GM23338 (cell line): Measurements from ENCODE around the gene SMNDC1. TPM values are rescaled to one million over a fixed set of nuclear protein-coding genes. Genes with fewer than 3 reads are reported as not detected.
A peak's percentile ranks its signal among the peaks of the same experiment; 100 is the strongest.

Experiments
- ATAC-seq: fragments of 200-7000 bp; cut with Tn5 transposase; 3 replicates; pipeline ENCODE4 v1.9.1; 2020
- DNase-seq: peaks from one replicate; pipeline ENCODE4 v3.0.0-alpha.2; 2015; ENCODE audit warnings: low spot score
- H2AFZ ChIP-seq: fragments of 200-600 bp; sonication (generic); 2 replicates; pipeline ENCODE4 v1.8.0; 2016; ENCODE audit warnings: antibody characterized with exemption, mild to moderate bottlenecking, moderate library complexity
- H3F3A ChIP-seq: fragments of 200-600 bp; sonication (generic); replicated peaks from 2 replicates; pipeline ENCODE4 v1.8.0; 2017; ENCODE audit warnings: antibody characterized with exemption, mixed run types, low read depth
- H3K27ac ChIP-seq: fragments of 200-600 bp; sonication (generic); 2 replicates; pipeline ENCODE4 v1.6.1; 2016; ENCODE audit warnings: low read depth
- H3K27me3 ChIP-seq: fragments of 200-600 bp; sonication (generic); 2 replicates; pipeline ENCODE4 v1.8.0; 2016; ENCODE audit warnings: mild to moderate bottlenecking, mixed run types, moderate library complexity; ENCODE audit not compliant: insufficient read depth
- H3K36me3 ChIP-seq: fragments of 200-600 bp; sonication (generic); 2 replicates; pipeline ENCODE4 v1.8.0; 2016; ENCODE audit warnings: mild to moderate bottlenecking; ENCODE audit not compliant: insufficient read depth
- H3K4me1 ChIP-seq: fragments of 200-600 bp; sonication (generic); 2 replicates; pipeline ENCODE4 v1.8.0; 2016; ENCODE audit warnings: mild to moderate bottlenecking, moderate library complexity; ENCODE audit not compliant: insufficient read depth
- H3K4me2 ChIP-seq: fragments of 200-600 bp; sonication (generic); 2 replicates; pipeline ENCODE4 v1.7.1; 2017; ENCODE audit warnings: mixed run types
- H3K4me3 ChIP-seq: fragments of 200-600 bp; sonication (generic); 2 replicates; pipeline ENCODE4 v1.6.1; 2016; ENCODE audit warnings: mixed run types
- H3K79me2 ChIP-seq: fragments of 200-600 bp; sonication (generic); replicated peaks from 2 replicates; pipeline ENCODE4 v1.8.0; 2017; ENCODE audit warnings: mild to moderate bottlenecking; ENCODE audit not compliant: insufficient read depth
- H3K9me2 ChIP-seq: fragments of 200-600 bp; sonication (generic); 2 replicates; pipeline ENCODE4 v1.8.0; 2017; ENCODE audit not compliant: insufficient read depth
- H4K20me1 ChIP-seq: fragments of 200-600 bp; sonication (generic); replicated peaks from 2 replicates; pipeline ENCODE4 v1.8.0; 2017; ENCODE audit warnings: mild to moderate bottlenecking; ENCODE audit not compliant: insufficient read depth
- H3K27ac Mint-ChIP-seq: 2 replicates; pipeline ENCODE4 v1.8.0; 2020; ENCODE audit warnings: inconsistent platforms, mild to moderate bottlenecking, moderate library complexity, mixed read lengths
- H3K27me3 Mint-ChIP-seq: 3 replicates; pipeline ENCODE4 v1.8.0; 2022; ENCODE audit warnings: low read depth, mild to moderate bottlenecking, moderate library complexity, mixed read lengths, inconsistent platforms; ENCODE audit not compliant: insufficient read depth, poor library complexity
- H3K36me3 Mint-ChIP-seq: 3 replicates; pipeline ENCODE4 v1.8.0; 2021; ENCODE audit warnings: low read depth, mild to moderate bottlenecking, inconsistent platforms, moderate library complexity, mixed read lengths
- H3K4me1 Mint-ChIP-seq: 3 replicates; pipeline ENCODE4 v1.8.0; 2020; ENCODE audit warnings: mild to moderate bottlenecking, inconsistent platforms, mixed read lengths
- H3K4me3 Mint-ChIP-seq: 3 replicates; pipeline ENCODE4 v1.8.0; 2021; ENCODE audit warnings: moderate library complexity, mild to moderate bottlenecking, inconsistent platforms, mixed read lengths
- H3K9me3 Mint-ChIP-seq: 3 replicates; pipeline ENCODE4 v1.8.0; 2020; ENCODE audit warnings: moderate library complexity, mild to moderate bottlenecking, inconsistent platforms, mixed read lengths
- CREB1 ChIP-seq: fragments of 250-450 bp; sonication (Bioruptor Pico); IDR thresholded peaks from 2 replicates; pipeline ENCODE4 v1.5.0; 2020; ENCODE audit warnings: low read depth, mild to moderate bottlenecking, moderate library complexity
- EZH2 ChIP-seq: fragments of 200-600 bp; sonication (generic); IDR thresholded peaks from one replicate; pipeline ENCODE4 v1.8.0; 2017; ENCODE audit warnings: antibody characterized with exemption, mild to moderate bottlenecking, low read depth; ENCODE audit not compliant: unreplicated experiment
- EZH2phosphoT487 ChIP-seq: fragments of 200-600 bp; sonication (generic); IDR thresholded peaks from one replicate; pipeline ENCODE4 v1.8.1; 2018; ENCODE audit warnings: antibody characterized with exemption; ENCODE audit not compliant: unreplicated experiment
- JUNB ChIP-seq: IDR thresholded peaks from one replicate; pipeline ENCODE4 v1.6.1; 2016; ENCODE audit warnings: antibody characterized with exemption; ENCODE audit not compliant: unreplicated experiment
- NANOG ChIP-seq: IDR thresholded peaks from 2 replicates; pipeline ENCODE4 v1.6.1; 2016; ENCODE audit warnings: antibody characterized with exemption, borderline replicate concordance
- POLR2AphosphoS5 ChIP-seq: IDR thresholded peaks from 2 replicates; pipeline ENCODE4 v1.6.1; 2016; ENCODE audit warnings: antibody characterized with exemption, low read depth
- STAT1 ChIP-seq: IDR thresholded peaks from one replicate; pipeline ENCODE4 v1.6.1; 2016; ENCODE audit warnings: antibody characterized with exemption; ENCODE audit not compliant: unreplicated experiment
- ZNF114 ChIP-seq: fragments of 250-450 bp; sonication (Bioruptor Pico); IDR thresholded peaks from 2 replicates; pipeline ENCODE4 v1.5.0; 2020; ENCODE audit warnings: mild to moderate bottlenecking, moderate library complexity
- ZNF331 ChIP-seq: fragments of 250-450 bp; sonication (Bioruptor Pico); IDR thresholded peaks from 2 replicates; pipeline ENCODE4 v1.5.0; 2020; ENCODE audit warnings: low read depth, mild to moderate bottlenecking, moderate library complexity
- polyA plus RNA-seq: library from polyadenylated mRNA; unstranded; fragments of >200 nt; fragmentation: Nextera tagmentation; extraction: Ambion mirVana; gene quantifications from 2 replicates; pipeline ENCODE4 v1.2.1, GENCODE V29; 2016
- total RNA-seq: library from RNA; depleted of rRNA; stranded (reverse); fragments of >200 nt; shearing (Covaris generic); gene quantifications from 2 replicates; pipeline ENCODE4 v1.2.3, GENCODE V29; 2014
- TF ChIP-seq, protein P1 (sequence below): IDR thresholded peaks from 2 replicates; pipeline ENCODE4 v1.6.1; 2016; ENCODE audit warnings: antibody characterized with exemption
- TF ChIP-seq, protein P2 (sequence below), 2 experiments: fragments of 200-600 bp in 1 of 2; sonication (generic) in 1 of 2; conservative IDR thresholded peaks; 2 replicates each; pipeline versions ENCODE4 v1.5.1 to v1.6.1; 2016 to 2017; ENCODE audit warnings: antibody characterized with exemption in 2 of 2, low read depth in 2 of 2, mild to moderate bottlenecking in 2 of 2, moderate library complexity in 1 of 2
- TF ChIP-seq, protein P3 (sequence below): IDR thresholded peaks from one replicate; pipeline ENCODE4 v1.6.1; 2018; ENCODE audit warnings: antibody characterized with exemption; ENCODE audit not compliant: unreplicated experiment
- TF ChIP-seq, protein P4 (sequence below): fragments of 250-450 bp; sonication (Bioruptor Pico); IDR thresholded peaks from 2 replicates; pipeline ENCODE4 v1.5.0; 2020; ENCODE audit warnings: mild to moderate bottlenecking, moderate library complexity

The SMNDC1 gene
- total and polyA plus RNA-seq, 2 experiments from 2014 or later: 28.4 to 45.1 TPM

GRCh38 chr10:110303681-110304080 lies 1.0 kb downstream of the SMNDC1 start:
- peaks cover 17% of the 10 kb centered on the region; the same call in 1 of the 2 replicates for H4K20me1 ChIP-seq
- no peak overlapping the region for H2AFZ ChIP-seq
- H3K27ac ChIP-seq: no peak overlapping the region
- no peak for ATAC-seq
- peaks cover 44% of the 10 kb centered on the region for H3K36me3 ChIP-seq
- peaks cover 53% of the 10 kb centered on the region for H3K79me2 ChIP-seq
- Mint-ChIP-seq H3K27ac (peak overlapping the region; percentile 99), H3K9me3 (no peaks in the 10 kb centered on the region), H3K27me3 (peaks cover 8% of the 10 kb centered on the region), H3K4me1 (peaks cover 19% of the 10 kb centered on the region), H3K36me3 (peaks cover 47% of the 10 kb centered on the region), H3K4me3 (peak overlapping the region; percentile 95)
- no peaks in the 10 kb centered on the region for H3K27me3 ChIP-seq
- no peak for DNase-seq
- no peaks in the 10 kb centered on the region for H3K9me2 ChIP-seq
- TF ChIP-seq ZNF331 (CRISPR knock-in tag) (no peak), POLR2AphosphoS5 (no peak), EZH2phosphoT487 (no peak), ZNF114 (no peak), STAT1 (no peak), JUNB (no peak), EZH2 (no peak), CREB1 (CRISPR knock-in tag) (no peak), NANOG (no peak)
- TF ChIP-seq, protein P1, sequence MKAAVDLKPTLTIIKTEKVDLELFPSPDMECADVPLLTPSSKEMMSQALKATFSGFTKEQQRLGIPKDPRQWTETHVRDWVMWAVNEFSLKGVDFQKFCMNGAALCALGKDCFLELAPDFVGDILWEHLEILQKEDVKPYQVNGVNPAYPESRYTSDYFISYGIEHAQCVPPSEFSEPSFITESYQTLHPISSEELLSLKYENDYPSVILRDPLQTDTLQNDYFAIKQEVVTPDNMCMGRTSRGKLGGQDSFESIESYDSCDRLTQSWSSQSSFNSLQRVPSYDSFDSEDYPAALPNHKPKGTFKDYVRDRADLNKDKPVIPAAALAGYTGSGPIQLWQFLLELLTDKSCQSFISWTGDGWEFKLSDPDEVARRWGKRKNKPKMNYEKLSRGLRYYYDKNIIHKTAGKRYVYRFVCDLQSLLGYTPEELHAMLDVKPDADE: no peak
- TF ChIP-seq, protein P2, sequence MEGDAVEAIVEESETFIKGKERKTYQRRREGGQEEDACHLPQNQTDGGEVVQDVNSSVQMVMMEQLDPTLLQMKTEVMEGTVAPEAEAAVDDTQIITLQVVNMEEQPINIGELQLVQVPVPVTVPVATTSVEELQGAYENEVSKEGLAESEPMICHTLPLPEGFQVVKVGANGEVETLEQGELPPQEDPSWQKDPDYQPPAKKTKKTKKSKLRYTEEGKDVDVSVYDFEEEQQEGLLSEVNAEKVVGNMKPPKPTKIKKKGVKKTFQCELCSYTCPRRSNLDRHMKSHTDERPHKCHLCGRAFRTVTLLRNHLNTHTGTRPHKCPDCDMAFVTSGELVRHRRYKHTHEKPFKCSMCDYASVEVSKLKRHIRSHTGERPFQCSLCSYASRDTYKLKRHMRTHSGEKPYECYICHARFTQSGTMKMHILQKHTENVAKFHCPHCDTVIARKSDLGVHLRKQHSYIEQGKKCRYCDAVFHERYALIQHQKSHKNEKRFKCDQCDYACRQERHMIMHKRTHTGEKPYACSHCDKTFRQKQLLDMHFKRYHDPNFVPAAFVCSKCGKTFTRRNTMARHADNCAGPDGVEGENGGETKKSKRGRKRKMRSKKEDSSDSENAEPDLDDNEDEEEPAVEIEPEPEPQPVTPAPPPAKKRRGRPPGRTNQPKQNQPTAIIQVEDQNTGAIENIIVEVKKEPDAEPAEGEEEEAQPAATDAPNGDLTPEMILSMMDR (conservative IDR thresholded peaks at IDR 0.05; ENCODE audit: low read depth in 2 of 2): no peak
- TF ChIP-seq, protein P3, sequence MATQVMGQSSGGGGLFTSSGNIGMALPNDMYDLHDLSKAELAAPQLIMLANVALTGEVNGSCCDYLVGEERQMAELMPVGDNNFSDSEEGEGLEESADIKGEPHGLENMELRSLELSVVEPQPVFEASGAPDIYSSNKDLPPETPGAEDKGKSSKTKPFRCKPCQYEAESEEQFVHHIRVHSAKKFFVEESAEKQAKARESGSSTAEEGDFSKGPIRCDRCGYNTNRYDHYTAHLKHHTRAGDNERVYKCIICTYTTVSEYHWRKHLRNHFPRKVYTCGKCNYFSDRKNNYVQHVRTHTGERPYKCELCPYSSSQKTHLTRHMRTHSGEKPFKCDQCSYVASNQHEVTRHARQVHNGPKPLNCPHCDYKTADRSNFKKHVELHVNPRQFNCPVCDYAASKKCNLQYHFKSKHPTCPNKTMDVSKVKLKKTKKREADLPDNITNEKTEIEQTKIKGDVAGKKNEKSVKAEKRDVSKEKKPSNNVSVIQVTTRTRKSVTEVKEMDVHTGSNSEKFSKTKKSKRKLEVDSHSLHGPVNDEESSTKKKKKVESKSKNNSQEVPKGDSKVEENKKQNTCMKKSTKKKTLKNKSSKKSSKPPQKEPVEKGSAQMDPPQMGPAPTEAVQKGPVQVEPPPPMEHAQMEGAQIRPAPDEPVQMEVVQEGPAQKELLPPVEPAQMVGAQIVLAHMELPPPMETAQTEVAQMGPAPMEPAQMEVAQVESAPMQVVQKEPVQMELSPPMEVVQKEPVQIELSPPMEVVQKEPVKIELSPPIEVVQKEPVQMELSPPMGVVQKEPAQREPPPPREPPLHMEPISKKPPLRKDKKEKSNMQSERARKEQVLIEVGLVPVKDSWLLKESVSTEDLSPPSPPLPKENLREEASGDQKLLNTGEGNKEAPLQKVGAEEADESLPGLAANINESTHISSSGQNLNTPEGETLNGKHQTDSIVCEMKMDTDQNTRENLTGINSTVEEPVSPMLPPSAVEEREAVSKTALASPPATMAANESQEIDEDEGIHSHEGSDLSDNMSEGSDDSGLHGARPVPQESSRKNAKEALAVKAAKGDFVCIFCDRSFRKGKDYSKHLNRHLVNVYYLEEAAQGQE: no peak
- TF ChIP-seq, protein P4, sequence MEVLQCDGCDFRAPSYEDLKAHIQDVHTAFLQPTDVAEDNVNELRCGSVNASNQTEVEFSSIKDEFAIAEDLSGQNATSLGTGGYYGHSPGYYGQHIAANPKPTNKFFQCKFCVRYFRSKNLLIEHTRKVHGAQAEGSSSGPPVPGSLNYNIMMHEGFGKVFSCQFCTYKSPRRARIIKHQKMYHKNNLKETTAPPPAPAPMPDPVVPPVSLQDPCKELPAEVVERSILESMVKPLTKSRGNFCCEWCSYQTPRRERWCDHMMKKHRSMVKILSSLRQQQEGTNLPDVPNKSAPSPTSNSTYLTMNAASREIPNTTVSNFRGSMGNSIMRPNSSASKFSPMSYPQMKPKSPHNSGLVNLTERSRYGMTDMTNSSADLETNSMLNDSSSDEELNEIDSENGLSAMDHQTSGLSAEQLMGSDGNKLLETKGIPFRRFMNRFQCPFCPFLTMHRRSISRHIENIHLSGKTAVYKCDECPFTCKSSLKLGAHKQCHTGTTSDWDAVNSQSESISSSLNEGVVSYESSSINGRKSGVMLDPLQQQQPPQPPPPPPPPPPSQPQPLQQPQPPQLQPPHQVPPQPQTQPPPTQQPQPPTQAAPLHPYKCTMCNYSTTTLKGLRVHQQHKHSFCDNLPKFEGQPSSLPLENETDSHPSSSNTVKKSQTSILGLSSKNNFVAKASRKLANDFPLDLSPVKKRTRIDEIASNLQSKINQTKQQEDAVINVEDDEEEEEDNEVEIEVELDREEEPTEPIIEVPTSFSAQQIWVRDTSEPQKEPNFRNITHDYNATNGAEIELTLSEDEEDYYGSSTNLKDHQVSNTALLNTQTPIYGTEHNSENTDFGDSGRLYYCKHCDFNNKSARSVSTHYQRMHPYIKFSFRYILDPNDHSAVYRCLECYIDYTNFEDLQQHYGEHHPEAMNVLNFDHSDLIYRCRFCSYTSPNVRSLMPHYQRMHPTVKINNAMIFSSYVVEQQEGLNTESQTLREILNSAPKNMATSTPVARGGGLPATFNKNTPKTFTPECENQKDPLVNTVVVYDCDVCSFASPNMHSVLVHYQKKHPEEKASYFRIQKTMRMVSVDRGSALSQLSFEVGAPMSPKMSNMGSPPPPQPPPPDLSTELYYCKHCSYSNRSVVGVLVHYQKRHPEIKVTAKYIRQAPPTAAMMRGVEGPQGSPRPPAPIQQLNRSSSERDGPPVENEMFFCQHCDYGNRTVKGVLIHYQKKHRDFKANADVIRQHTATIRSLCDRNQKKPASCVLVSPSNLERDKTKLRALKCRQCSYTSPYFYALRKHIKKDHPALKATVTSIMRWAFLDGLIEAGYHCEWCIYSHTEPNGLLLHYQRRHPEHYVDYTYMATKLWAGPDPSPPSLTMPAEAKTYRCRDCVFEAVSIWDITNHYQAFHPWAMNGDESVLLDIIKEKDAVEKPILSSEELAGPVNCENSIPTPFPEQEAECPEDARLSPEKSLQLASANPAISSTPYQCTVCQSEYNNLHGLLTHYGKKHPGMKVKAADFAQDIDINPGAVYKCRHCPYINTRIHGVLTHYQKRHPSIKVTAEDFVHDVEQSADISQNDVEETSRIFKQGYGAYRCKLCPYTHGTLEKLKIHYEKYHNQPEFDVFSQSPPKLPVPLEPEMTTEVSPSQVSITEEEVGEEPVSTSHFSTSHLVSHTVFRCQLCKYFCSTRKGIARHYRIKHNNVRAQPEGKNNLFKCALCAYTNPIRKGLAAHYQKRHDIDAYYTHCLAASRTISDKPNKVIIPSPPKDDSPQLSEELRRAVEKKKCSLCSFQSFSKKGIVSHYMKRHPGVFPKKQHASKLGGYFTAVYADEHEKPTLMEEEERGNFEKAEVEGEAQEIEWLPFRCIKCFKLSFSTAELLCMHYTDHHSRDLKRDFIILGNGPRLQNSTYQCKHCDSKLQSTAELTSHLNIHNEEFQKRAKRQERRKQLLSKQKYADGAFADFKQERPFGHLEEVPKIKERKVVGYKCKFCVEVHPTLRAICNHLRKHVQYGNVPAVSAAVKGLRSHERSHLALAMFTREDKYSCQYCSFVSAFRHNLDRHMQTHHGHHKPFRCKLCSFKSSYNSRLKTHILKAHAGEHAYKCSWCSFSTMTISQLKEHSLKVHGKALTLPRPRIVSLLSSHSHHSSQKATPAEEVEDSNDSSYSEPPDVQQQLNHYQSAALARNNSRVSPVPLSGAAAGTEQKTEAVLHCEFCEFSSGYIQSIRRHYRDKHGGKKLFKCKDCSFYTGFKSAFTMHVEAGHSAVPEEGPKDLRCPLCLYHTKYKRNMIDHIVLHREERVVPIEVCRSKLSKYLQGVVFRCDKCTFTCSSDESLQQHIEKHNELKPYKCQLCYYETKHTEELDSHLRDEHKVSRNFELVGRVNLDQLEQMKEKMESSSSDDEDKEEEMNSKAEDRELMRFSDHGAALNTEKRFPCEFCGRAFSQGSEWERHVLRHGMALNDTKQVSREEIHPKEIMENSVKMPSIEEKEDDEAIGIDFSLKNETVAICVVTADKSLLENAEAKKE: no peak
- H3K4me1 ChIP-seq: no peaks in the 10 kb centered on the region; the same call in 1 of the 2 replicates
- H3K4me2 ChIP-seq: peak overlapping the region; percentile 84
- H3K4me3 ChIP-seq: peak overlapping the region; percentile 85
- H3F3A ChIP-seq: no peaks in the 10 kb centered on the region
